Measurements from ENCODE around the gene TNFRSF6B. TPM values are rescaled to one million over a fixed set of nuclear protein-coding genes. Genes with fewer than 3 reads are reported as not detected.

The TNFRSF6B gene
- total RNA-seq, 1 donor from 2014 or later = 2.3 TPM

- Mint-ChIP-seq H3K4me1 (ENCODE audit: unreplicated experiment) (no peaks in the 10 kb centered on the region), H3K27me3 (ENCODE audit: unreplicated experiment) (no peaks in the 10 kb centered on the region), H3K4me3 (ENCODE audit: unreplicated experiment) (peak overlapping the region; percentile 74), H3K27ac (ENCODE audit: unreplicated experiment) (peak overlapping the region; percentile 59), H3K9me3 (ENCODE audit: unreplicated experiment) (no peaks in the 10 kb centered on the region), H3K36me3 (ENCODE audit: unreplicated experiment) (peaks cover 6% of the 10 kb centered on the region)
- DNase-seq (ENCODE audit: extremely low spot score, unreplicated experiment) = peak; percentile 94
- TF ChIP-seq, protein P1, sequence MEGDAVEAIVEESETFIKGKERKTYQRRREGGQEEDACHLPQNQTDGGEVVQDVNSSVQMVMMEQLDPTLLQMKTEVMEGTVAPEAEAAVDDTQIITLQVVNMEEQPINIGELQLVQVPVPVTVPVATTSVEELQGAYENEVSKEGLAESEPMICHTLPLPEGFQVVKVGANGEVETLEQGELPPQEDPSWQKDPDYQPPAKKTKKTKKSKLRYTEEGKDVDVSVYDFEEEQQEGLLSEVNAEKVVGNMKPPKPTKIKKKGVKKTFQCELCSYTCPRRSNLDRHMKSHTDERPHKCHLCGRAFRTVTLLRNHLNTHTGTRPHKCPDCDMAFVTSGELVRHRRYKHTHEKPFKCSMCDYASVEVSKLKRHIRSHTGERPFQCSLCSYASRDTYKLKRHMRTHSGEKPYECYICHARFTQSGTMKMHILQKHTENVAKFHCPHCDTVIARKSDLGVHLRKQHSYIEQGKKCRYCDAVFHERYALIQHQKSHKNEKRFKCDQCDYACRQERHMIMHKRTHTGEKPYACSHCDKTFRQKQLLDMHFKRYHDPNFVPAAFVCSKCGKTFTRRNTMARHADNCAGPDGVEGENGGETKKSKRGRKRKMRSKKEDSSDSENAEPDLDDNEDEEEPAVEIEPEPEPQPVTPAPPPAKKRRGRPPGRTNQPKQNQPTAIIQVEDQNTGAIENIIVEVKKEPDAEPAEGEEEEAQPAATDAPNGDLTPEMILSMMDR (IDR thresholded peaks at IDR 0.05) = peak; percentile 45
Measured at GRCh38 chr20:63740627-63741353, 44.3 kb downstream of the TNFRSF6B start.

DNA sequence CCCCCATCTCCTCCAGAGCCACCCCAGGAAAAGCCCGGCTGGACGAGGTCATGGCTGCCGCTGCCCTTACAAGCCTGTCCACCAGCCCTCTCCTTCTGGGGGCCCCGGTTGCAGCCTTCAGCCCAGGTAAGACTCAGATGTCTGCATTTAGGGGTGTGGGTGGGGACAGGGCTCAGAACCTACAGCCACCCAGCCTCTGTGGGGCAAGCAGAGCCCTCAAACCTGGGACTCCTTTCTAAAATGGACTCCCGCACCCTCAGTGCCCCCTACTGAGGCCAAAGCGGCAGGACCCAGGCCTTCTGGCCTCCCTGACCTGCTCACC lies 44.9 kb downstream of the TNFRSF6B start:
- H3K36me3 Mint-ChIP-seq (ENCODE audit: unreplicated experiment) = peaks cover 7% of the 10 kb centered on the region
- no peak for DNase-seq (ENCODE audit: extremely low spot score, unreplicated experiment)
- H3K27me3 Mint-ChIP-seq (ENCODE audit: unreplicated experiment) = no peaks in the 10 kb centered on the region
- H3K4me1 Mint-ChIP-seq (ENCODE audit: unreplicated experiment) = no peaks in the 10 kb centered on the region
- no peak overlapping the region for H3K27ac Mint-ChIP-seq (ENCODE audit: unreplicated experiment)
- H3K9me3 Mint-ChIP-seq (ENCODE audit: unreplicated experiment) = no peaks in the 10 kb centered on the region
- TF ChIP-seq, protein P1 (IDR thresholded peaks at IDR 0.05) = no peak
- peak overlapping the region; percentile 74 for H3K4me3 Mint-ChIP-seq (ENCODE audit: unreplicated experiment)

DNA sequence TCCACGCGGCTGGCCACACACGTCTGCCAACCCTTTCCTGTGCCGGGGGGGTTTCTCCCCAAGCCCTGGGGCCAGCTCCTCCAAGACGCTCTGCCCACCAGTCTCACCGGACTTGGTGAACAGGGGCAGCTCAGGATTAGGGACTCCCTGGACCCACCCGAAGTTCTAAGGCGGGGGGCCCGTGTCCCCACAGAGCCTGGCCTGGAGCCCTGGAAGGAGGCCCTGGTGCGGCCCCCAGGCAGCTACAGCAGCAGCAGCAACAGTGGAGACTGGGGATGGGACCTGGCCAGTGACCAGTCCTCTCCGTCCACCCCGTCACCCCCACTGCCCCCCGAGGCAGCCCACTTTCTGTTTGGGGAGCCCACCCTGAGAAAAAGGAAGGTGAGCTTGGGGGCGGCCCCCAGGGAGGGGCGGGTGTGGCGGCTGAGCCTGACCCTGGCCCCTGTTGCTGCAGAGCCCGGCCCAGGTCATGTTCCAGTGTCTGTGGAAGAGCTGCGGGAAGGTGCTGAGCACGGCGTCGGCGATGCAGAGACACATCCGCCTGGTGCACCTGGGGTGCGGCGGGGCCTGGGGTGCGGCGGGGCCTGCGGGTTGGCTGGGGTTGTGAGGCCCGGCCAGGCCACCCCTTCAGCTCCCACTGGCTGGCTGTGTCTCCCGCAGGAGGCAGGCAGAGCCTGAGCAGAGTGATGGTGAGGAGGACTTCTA lies 45.4 kb downstream of the TNFRSF6B start:
- no peak overlapping the region for H3K27ac Mint-ChIP-seq (ENCODE audit: unreplicated experiment)
- H3K36me3 Mint-ChIP-seq (ENCODE audit: unreplicated experiment) = peaks cover 7% of the 10 kb centered on the region

DNA sequence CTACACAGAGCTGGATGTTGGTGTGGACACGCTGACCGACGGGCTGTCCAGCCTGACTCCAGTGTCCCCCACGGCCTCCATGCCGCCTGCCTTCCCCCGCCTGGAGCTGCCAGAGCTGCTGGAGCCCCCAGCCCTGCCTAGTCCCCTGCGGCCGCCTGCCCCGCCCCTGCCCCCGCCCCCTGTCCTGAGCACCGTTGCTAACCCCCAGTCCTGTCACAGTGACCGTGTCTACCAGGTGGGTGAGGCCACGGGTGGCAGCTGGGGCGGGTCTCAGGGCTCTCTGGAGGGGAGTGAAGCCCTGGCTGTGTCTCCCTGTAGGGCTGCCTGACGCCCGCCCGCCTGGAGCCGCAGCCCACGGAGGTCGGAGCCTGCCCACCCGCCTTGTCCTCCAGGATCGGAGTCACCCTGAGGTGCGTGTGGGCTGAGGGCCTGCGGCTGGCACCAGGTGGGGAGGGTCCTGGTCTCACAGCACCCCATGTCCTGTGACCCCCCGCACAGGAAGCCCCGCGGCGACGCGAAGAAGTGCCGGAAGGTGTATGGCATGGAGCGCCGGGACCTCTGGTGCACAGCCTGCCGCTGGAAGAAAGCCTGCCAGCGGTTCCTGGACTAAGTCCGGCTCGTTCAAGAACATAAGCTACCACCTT lies 46.1 kb downstream of the TNFRSF6B start:
- H3K4me1 Mint-ChIP-seq (ENCODE audit: unreplicated experiment) = no peaks in the 10 kb centered on the region
- TF ChIP-seq, protein P1 (IDR thresholded peaks at IDR 0.05) = no peak
- no peaks in the 10 kb centered on the region for H3K27me3 Mint-ChIP-seq (ENCODE audit: unreplicated experiment)
- DNase-seq (ENCODE audit: extremely low spot score, unreplicated experiment) = no peak
- peaks cover 7% of the 10 kb centered on the region for H3K36me3 Mint-ChIP-seq (ENCODE audit: unreplicated experiment)
- no peaks in the 10 kb centered on the region for H3K9me3 Mint-ChIP-seq (ENCODE audit: unreplicated experiment)
- no peak overlapping the region for H3K27ac Mint-ChIP-seq (ENCODE audit: unreplicated experiment)
- no peak overlapping the region for H3K4me3 Mint-ChIP-seq (ENCODE audit: unreplicated experiment)

More for the DNA sequence above, 45.4 kb downstream of the TNFRSF6B start:
- Mint-ChIP-seq H3K27me3 (ENCODE audit: unreplicated experiment) (no peaks in the 10 kb centered on the region), H3K4me3 (ENCODE audit: unreplicated experiment) (peak overlapping the region; percentile 74), H3K9me3 (ENCODE audit: unreplicated experiment) (no peaks in the 10 kb centered on the region), H3K4me1 (ENCODE audit: unreplicated experiment) (no peaks in the 10 kb centered on the region)
- TF ChIP-seq, protein P1 (IDR thresholded peaks at IDR 0.05) = no peak
- DNase-seq (ENCODE audit: extremely low spot score, unreplicated experiment) = no peak
